OCI-LY3 (cell line): Measurements from ENCODE around the gene EFCAB13.
"Not testable (repeated sequence)": the region's sequence is repeated elsewhere in the genome, so short reads cannot be mapped to it uniquely, and the experiment has no call there.

Source experiments
- H2AFZ ChIP-seq: fragments of 200-600, 300-600 bp; shearing (Covaris generic); 2 replicates; pipeline ENCODE4 v1.6.0; 2014; ENCODE audit warnings: antibody characterized with exemption, low read depth, low read length
- H3K27ac ChIP-seq: fragments of 200-600, 300-600 bp; sonication (generic); 2 replicates; pipeline ENCODE4 v1.5.1; 2014; ENCODE audit warnings: mild to moderate bottlenecking, low read length, moderate library complexity, mixed read lengths
- H3K27me3 ChIP-seq: fragments of 200-600, 300-600 bp; sonication (generic); 2 replicates; pipeline ENCODE4 v1.6.1; 2014; ENCODE audit warnings: low read depth, low read length, mixed read lengths
- H3K36me3 ChIP-seq: fragments of 200-600, 300-600 bp; sonication (generic); replicated peaks from 2 replicates; pipeline ENCODE3; 2014; ENCODE audit warnings: low read depth, low read length, mixed read lengths
- H3K4me1 ChIP-seq: fragments of 300-600, 200-600 bp; sonication (generic); 2 replicates; pipeline ENCODE4 v1.6.1; 2014; ENCODE audit warnings: low read length, mixed read lengths
- H3K4me2 ChIP-seq: fragments of 200-600, 300-600 bp; sonication (generic); 2 replicates; pipeline ENCODE4 v1.6.1; 2014; ENCODE audit warnings: low read length, mixed read lengths
- H3K4me3 ChIP-seq: fragments of 300-600, 200-600 bp; sonication (generic); 2 replicates; pipeline ENCODE4 v1.5.1; 2014; ENCODE audit warnings: antibody characterized with exemption, mild to moderate bottlenecking, low read length, moderate library complexity
- H3K79me2 ChIP-seq: fragments of 300-600, 200-600 bp; shearing (Covaris generic); 2 replicates; pipeline ENCODE4 v1.6.1; 2014; ENCODE audit warnings: mild to moderate bottlenecking, low read length, mixed read lengths
- H3K9ac ChIP-seq: fragments of 300-600, 200-600 bp; shearing (Covaris generic); 2 replicates; pipeline ENCODE4 v1.6.0; 2014; ENCODE audit warnings: mild to moderate bottlenecking, low read length, moderate library complexity
- H3K9me3 ChIP-seq: fragments of 200-600, 300-600 bp; shearing (Covaris generic); 2 replicates; pipeline ENCODE4 v1.6.1; 2014; ENCODE audit warnings: low read length, mixed read lengths; ENCODE audit not compliant: insufficient read depth
- H4K20me1 ChIP-seq: fragments of 200-600, 300-600 bp; sonication (generic); 2 replicates; pipeline ENCODE4 v1.6.1; 2016; ENCODE audit warnings: low read length, mixed read lengths; ENCODE audit not compliant: insufficient read depth
- EZH2phosphoT487 ChIP-seq: fragments of 200-600 bp; shearing (Covaris generic); IDR thresholded peaks from 2 replicates; pipeline ENCODE4 v1.6.1; 2018; ENCODE audit warnings: antibody characterized with exemption, mixed run types, low read depth
- TF ChIP-seq, protein P1 (sequence below): fragments of 200-600, 300-600 bp; sonication (generic); IDR thresholded peaks from 2 replicates; pipeline ENCODE4 v1.5.1; 2014; ENCODE audit warnings: antibody characterized with exemption, low read length, low read depth

Gene EFCAB13

DNA sequence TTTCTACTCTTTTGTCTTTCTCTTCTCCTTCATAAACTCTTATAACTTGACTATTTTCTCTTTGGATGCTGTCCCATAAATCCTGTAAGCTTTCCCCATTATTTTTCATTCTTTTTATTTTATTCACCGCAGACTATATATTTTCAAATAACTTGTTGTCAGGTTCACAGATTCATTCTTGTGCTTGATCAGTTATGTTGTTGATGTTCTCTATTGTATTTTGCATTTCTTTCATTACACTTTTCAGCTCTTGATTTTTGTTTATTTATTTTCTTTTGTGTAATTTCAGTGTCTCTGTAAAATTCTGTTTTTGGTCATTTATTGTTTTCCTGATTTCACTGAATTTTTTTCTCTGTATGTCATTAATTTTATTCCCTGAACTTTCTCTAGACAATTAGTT, 49.2 kb downstream of the EFCAB13 start:
- no peak for TF ChIP-seq EZH2phosphoT487
- TF ChIP-seq, protein P1, sequence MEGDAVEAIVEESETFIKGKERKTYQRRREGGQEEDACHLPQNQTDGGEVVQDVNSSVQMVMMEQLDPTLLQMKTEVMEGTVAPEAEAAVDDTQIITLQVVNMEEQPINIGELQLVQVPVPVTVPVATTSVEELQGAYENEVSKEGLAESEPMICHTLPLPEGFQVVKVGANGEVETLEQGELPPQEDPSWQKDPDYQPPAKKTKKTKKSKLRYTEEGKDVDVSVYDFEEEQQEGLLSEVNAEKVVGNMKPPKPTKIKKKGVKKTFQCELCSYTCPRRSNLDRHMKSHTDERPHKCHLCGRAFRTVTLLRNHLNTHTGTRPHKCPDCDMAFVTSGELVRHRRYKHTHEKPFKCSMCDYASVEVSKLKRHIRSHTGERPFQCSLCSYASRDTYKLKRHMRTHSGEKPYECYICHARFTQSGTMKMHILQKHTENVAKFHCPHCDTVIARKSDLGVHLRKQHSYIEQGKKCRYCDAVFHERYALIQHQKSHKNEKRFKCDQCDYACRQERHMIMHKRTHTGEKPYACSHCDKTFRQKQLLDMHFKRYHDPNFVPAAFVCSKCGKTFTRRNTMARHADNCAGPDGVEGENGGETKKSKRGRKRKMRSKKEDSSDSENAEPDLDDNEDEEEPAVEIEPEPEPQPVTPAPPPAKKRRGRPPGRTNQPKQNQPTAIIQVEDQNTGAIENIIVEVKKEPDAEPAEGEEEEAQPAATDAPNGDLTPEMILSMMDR, result no peak
- Histone ChIP-seq H3K9ac (no peak overlapping the region), H3K4me1 (no peaks in the 10 kb centered on the region), H4K20me1 (no peaks in the 10 kb centered on the region), H3K27me3 (no peaks in the 10 kb centered on the region), H3K79me2 (no peaks in the 10 kb centered on the region), H3K27ac (no peak overlapping the region), H3K9me3 (peaks cover 14% of the 10 kb centered on the region; the same call in 1 of the 2 replicates), H3K4me3 (no peak overlapping the region), H2AFZ (no peak overlapping the region), H3K36me3 (peaks cover 10% of the 10 kb centered on the region), H3K4me2 (no peak overlapping the region)

DNA sequence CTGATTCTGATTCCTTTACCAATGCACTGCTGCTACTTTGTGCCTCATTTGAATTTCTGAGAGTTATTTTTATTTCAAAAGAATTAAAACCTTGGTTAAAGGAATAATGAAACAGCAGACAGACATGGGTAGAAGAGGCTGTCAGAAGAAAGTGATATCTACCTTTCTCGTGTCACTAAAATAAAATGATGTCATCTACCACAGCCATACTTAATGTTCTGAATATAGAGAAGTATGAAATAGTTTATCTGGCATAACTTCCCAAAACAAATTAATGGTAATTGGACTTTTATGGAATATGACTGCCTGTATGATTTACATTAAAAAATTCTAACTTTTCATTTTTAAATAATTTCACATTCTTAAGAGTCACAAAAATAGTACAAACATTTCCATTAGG, 52.5 kb downstream of the EFCAB13 start:
- no peak overlapping the region for H3K27ac ChIP-seq
- H4K20me1 ChIP-seq, result no peaks in the 10 kb centered on the region
- H3K27me3 ChIP-seq, result no peaks in the 10 kb centered on the region
- no peak for TF ChIP-seq EZH2phosphoT487
- TF ChIP-seq, protein P1, result no peak
- no peak overlapping the region for H3K4me3 ChIP-seq
- peaks cover 10% of the 10 kb centered on the region for H3K36me3 ChIP-seq
- H3K4me1 ChIP-seq, result no peaks in the 10 kb centered on the region
- no peaks in the 10 kb centered on the region for H3K79me2 ChIP-seq
- H3K4me2 ChIP-seq, result no peak overlapping the region
- peaks cover 14% of the 10 kb centered on the region; the same call in 1 of the 2 replicates for H3K9me3 ChIP-seq
- H2AFZ ChIP-seq, result no peak overlapping the region
- no peak overlapping the region for H3K9ac ChIP-seq

DNA sequence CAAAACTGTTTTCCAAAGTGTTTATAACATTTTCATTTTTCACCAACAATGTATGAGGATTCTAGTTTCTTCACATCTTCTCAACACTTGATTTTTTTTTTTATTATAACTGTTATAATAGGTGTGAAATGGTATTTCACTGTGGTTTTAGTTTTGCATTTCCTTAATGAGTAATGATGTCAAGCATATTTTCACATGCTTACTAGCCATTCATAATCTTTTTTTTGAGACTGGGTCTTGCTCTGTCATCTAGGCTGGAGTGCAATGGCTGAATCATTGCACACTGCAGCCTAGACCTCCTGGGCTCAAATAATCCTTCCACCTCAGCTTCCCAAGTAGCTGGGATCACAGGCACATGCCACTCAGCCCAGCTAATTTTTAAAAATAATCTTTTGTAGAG, 65.1 kb downstream of the EFCAB13 start:
- Histone ChIP-seq H3K27ac (no peak overlapping the region), H4K20me1 (no peaks in the 10 kb centered on the region), H2AFZ (no peak overlapping the region), H3K27me3 (no peaks in the 10 kb centered on the region), H3K36me3 (peaks cover 6% of the 10 kb centered on the region), H3K4me1 (no peaks in the 10 kb centered on the region), H3K4me3 (no peak overlapping the region), H3K9me3 (no peaks in the 10 kb centered on the region), H3K9ac (no peak overlapping the region), H3K4me2 (no peak overlapping the region), H3K79me2 (no peaks in the 10 kb centered on the region)
- TF ChIP-seq EZH2phosphoT487, result no peak
- TF ChIP-seq, protein P1, result no peak

DNA sequence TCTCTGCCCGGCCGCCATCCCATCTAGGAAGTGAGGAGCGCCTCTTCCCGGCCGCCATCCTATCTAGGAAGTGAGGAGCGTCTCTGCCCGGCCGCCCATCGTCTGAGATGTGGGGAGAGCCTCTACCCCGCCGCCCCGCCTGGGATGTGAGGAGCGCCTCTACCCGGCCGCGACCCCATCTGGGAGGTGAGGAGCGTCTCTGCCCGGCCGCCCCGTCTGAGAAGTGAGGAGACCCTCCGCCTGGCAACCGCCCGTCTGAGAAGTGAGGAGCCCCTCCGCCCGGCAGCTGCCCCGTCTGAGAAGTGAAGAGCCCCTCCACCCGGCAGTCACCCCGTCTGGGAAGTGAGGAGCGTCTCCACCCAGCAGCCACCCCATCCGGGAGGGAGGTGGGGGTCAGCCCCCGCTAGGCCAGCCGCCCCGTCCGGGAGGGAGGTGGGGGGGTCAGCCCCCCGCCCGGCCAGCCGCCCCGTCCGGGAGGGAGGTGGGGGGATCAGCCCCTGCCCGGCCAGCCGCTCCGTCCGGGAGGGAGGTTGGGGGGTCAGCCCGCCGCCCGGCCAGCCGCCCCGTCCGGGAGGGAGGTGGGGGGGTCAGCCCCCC, 73.9 kb downstream of the EFCAB13 start:
- not testable (repeated sequence) for H3K4me1 ChIP-seq, H3K4me3 ChIP-seq, H4K20me1 ChIP-seq, H3K9me3 ChIP-seq, H3K79me2 ChIP-seq, H2AFZ ChIP-seq, H3K27ac ChIP-seq, H3K9ac ChIP-seq, H3K4me2 ChIP-seq, H3K27me3 ChIP-seq, H3K36me3 ChIP-seq
